ENCODE measurements around the gene HOXA9. TPM values are rescaled to one million over a fixed set of nuclear protein-coding genes. Genes with fewer than 3 reads are reported as not detected.

HOXA9 gene
- total RNA-seq, 2 donors from 2014 or later = not detected

- DNase-seq (ENCODE audit: low spot score) (no peak), ATAC-seq (ENCODE audit: insufficient number of reproducible peaks, low FRiP score, low read depth) (no peak)
- no peak overlapping the region for H3K4me3 ChIP-seq
- peak overlapping the region in 1 of 2 donors; percentile 25 for H3K27ac ChIP-seq
- peaks cover 41% of the 10 kb centered on the region for H3K27me3 ChIP-seq (replicated peaks; ENCODE audit: insufficient read depth)
- no peaks in the 10 kb centered on the region for H3K9me3 ChIP-seq
- no peaks in the 10 kb centered on the region for H3K36me3 ChIP-seq
- peaks cover 18 to 45% of the 10 kb centered on the region in 2 donors for H3K4me1 ChIP-seq (ENCODE audit: control insufficient read depth in 1 of 2, low read depth in 2 of 2)
- no peak for TF ChIP-seq CTCF (IDR thresholded peaks at IDR 0.05)
Observed at GRCh38 chr7:27182285-27182841, 17.0 kb upstream of the HOXA9 start.

GRCh38 chr7:27181795-27182275 lies 16.5 kb upstream of the HOXA9 start:
- Histone ChIP-seq H3K9me3 (no peaks in the 10 kb centered on the region), H3K4me1 (ENCODE audit: control insufficient read depth in 1 of 2, low read depth in 2 of 2) (peaks cover 18 to 45% of the 10 kb centered on the region in 2 donors), H3K4me3 (no peak overlapping the region), H3K27me3 (replicated peaks; ENCODE audit: insufficient read depth) (peaks cover 37% of the 10 kb centered on the region), H3K27ac (no peak overlapping the region), H3K36me3 (no peaks in the 10 kb centered on the region)
- no peak for DNase-seq (ENCODE audit: low spot score)
- TF ChIP-seq CTCF (IDR thresholded peaks at IDR 0.05) = no peak
- ATAC-seq (ENCODE audit: insufficient number of reproducible peaks, low FRiP score, low read depth) = no peak

- peaks cover 18 to 40% of the 10 kb centered on the region in 2 donors for H3K4me1 ChIP-seq (ENCODE audit: control insufficient read depth in 1 of 2, low read depth in 2 of 2)
- no peak for DNase-seq (ENCODE audit: low spot score)
- no peak for TF ChIP-seq CTCF (IDR thresholded peaks at IDR 0.05)
- no peak overlapping the region for H3K27ac ChIP-seq
- no peaks in the 10 kb centered on the region for H3K36me3 ChIP-seq
- no peak overlapping the region for H3K4me3 ChIP-seq
- H3K9me3 ChIP-seq = no peaks in the 10 kb centered on the region
- H3K27me3 ChIP-seq (replicated peaks; ENCODE audit: insufficient read depth) = peaks cover 37% of the 10 kb centered on the region
- no peak for ATAC-seq (ENCODE audit: insufficient number of reproducible peaks, low FRiP score, low read depth)
Observed at GRCh38 chr7:27180431-27181420, 15.4 kb upstream of the HOXA9 start.

- TF ChIP-seq CTCF (IDR thresholded peaks at IDR 0.05) = peak; percentile 67
- Histone ChIP-seq H3K4me3 (peak overlapping the region; percentile 42), H3K27ac (peak overlapping the region in 1 of 2 donors; percentile 7), H3K9me3 (no peaks in the 10 kb centered on the region), H3K36me3 (no peaks in the 10 kb centered on the region), H3K27me3 (replicated peaks; ENCODE audit: insufficient read depth) (peaks cover 40% of the 10 kb centered on the region), H3K4me1 (ENCODE audit: control insufficient read depth in 1 of 2, low read depth in 2 of 2) (peaks cover 10 to 30% of the 10 kb centered on the region in 2 donors)
- DNase-seq (ENCODE audit: low spot score) = no peak
- ATAC-seq (ENCODE audit: insufficient number of reproducible peaks, low FRiP score, low read depth) = no peak
Observed at GRCh38 chr7:27179503-27180430, 14.4 kb upstream of the HOXA9 start.
